Activated CD8-positive, alpha-beta T cell treated with anti-CD3 and anti-CD28 coated beads for 36 hours (primary cell): Measurements from ENCODE around the gene WNK4. TPM values are rescaled to one million over a fixed set of nuclear protein-coding genes. Genes with fewer than 3 reads are reported as not detected.

Experiments used
- ATAC-seq: fragments of 200-7000 bp; cut with Tn5 transposase; one replicate; pipeline ENCODE4 v1.10.0; 2021; ENCODE audit warnings: mild to moderate bottlenecking, moderate library complexity
- CTCF ChIA-PET: fragments of 350-600 bp; sonication (Branson Sonifier 250); formaldehyde crosslinking; loops from one replicate; lab custom pipeline; 2021; ENCODE audit warnings: antibody characterized with exemption; lab: Charles Lee
- POLR2A ChIA-PET: fragments of 350-600 bp; sonication (Branson Sonifier 250); formaldehyde crosslinking; loops from one replicate; lab custom pipeline; 2021; ENCODE audit warnings: antibody characterized with exemption; lab: Charles Lee
- DNase-seq: peaks from one replicate; pipeline ENCODE4 v3.0.0-alpha.2; 2020
- H3K27ac Mint-ChIP-seq: one replicate; pipeline ENCODE4 v1.8.0; 2021; ENCODE audit warnings: mild to moderate bottlenecking, mixed read lengths
- H3K27me3 Mint-ChIP-seq: one replicate; pipeline ENCODE4 v1.8.0; 2021; ENCODE audit warnings: mixed read lengths
- H3K36me3 Mint-ChIP-seq: one replicate; pipeline ENCODE4 v1.8.0; 2021; ENCODE audit warnings: low read depth, mixed read lengths
- H3K4me1 Mint-ChIP-seq: one replicate; pipeline ENCODE4 v1.8.0; 2021; ENCODE audit warnings: low read depth, mixed read lengths
- H3K4me3 Mint-ChIP-seq: one replicate; pipeline ENCODE4 v1.8.0; 2021; ENCODE audit warnings: mild to moderate bottlenecking, moderate library complexity, mixed read lengths
- H3K9me3 Mint-ChIP-seq: one replicate; pipeline ENCODE4 v1.8.0; 2021; ENCODE audit warnings: mixed read lengths
- CTCF ChIP-seq: fragments of 200-600 bp; IDR thresholded peaks from one replicate; pipeline ENCODE4 v1.8.0; 2022; ENCODE audit warnings: antibody characterized with exemption, mild to moderate bottlenecking
- intact Hi-C: fragments of 100-400 bp; cut with micrococcal nuclease; formaldehyde crosslinking; loops from one replicate; pipeline ENCODE4 v1.10.0; 2022
- total RNA-seq, 2 experiments: library from RNA; stranded (reverse); gene quantifications; one replicate each; pipeline ENCODE4 v1.2.3, GENCODE V29; 2021

Gene WNK4
- total RNA-seq, 2 experiments from 2014 or later = 0.65 to 0.72 TPM

- ATAC-seq = no peak
- TF ChIP-seq CTCF = no peak
- intact Hi-C loops = no loop called here
- H3K36me3 Mint-ChIP-seq = no peaks in the 10 kb centered on the region
- no peak overlapping the region for H3K4me3 Mint-ChIP-seq
- no peaks in the 10 kb centered on the region for H3K4me1 Mint-ChIP-seq
- no peaks in the 10 kb centered on the region for H3K9me3 Mint-ChIP-seq
- H3K27ac Mint-ChIP-seq = no peak overlapping the region
- CTCF ChIA-PET = interaction anchor here (2.4 to 5.3 kb wide), 2 partner anchors 15 to 19 kb away, joined by 13 to 36 read pairs; partner anchors contain the start of gene BECN1
- no peak for DNase-seq
- POLR2A ChIA-PET = interaction anchor here (0.6 to 1.4 kb wide), 2 partner anchors 31 to 52 kb away, joined by 3 read pairs; partner anchors contain the start of gene VPS25
- no peaks in the 10 kb centered on the region for H3K27me3 Mint-ChIP-seq
Measured at GRCh38 chr17:42804918-42805367, 24.5 kb downstream of the WNK4 start.

GRCh38 chr17:42806249-42806648 lies 25.8 kb downstream of the WNK4 start:
- no peak for DNase-seq
- POLR2A ChIA-PET = interaction anchor here (0.5 to 1.8 kb wide), 6 partner anchors 8 to 767 kb away, joined by 3 to 4 read pairs (median 3); no protein-coding TSS in a partner anchor
- H3K36me3 Mint-ChIP-seq = peaks cover 7% of the 10 kb centered on the region
- H3K27ac Mint-ChIP-seq = no peak overlapping the region
- H3K4me3 Mint-ChIP-seq = no peak overlapping the region
- no peaks in the 10 kb centered on the region for H3K4me1 Mint-ChIP-seq
- CTCF ChIA-PET = interaction anchor here (0.8 to 5.3 kb wide), 2 partner anchors 14 to 18 kb away, joined by 4 to 36 read pairs; partner anchors contain the start of gene BECN1
- intact Hi-C loops = no loop called here
- no peak for ATAC-seq
- no peaks in the 10 kb centered on the region for H3K27me3 Mint-ChIP-seq
- no peaks in the 10 kb centered on the region for H3K9me3 Mint-ChIP-seq
- no peak for TF ChIP-seq CTCF

GRCh38 chr17:42809250-42809649 lies 28.8 kb downstream of the WNK4 start:
- H3K4me1 Mint-ChIP-seq = no peaks in the 10 kb centered on the region
- H3K27ac Mint-ChIP-seq = no peak overlapping the region
- POLR2A ChIA-PET = interaction anchor here (0.6 to 1.5 kb wide), 2 partner anchors 156 to 169 kb away, joined by 3 read pairs; no protein-coding TSS in a partner anchor
- H3K4me3 Mint-ChIP-seq = no peak overlapping the region
- CTCF ChIA-PET = interaction anchor here (0.7 to 2.0 kb wide), 5 partner anchors 10 to 198 kb away, joined by 3 to 5 read pairs (median 3); no protein-coding TSS in a partner anchor
- no peaks in the 10 kb centered on the region for H3K9me3 Mint-ChIP-seq
- no peak for ATAC-seq
- intact Hi-C loops = no loop called here
- peaks cover 18% of the 10 kb centered on the region for H3K36me3 Mint-ChIP-seq
- H3K27me3 Mint-ChIP-seq = no peaks in the 10 kb centered on the region
- no peak for DNase-seq
- TF ChIP-seq CTCF = no peak

DNA sequence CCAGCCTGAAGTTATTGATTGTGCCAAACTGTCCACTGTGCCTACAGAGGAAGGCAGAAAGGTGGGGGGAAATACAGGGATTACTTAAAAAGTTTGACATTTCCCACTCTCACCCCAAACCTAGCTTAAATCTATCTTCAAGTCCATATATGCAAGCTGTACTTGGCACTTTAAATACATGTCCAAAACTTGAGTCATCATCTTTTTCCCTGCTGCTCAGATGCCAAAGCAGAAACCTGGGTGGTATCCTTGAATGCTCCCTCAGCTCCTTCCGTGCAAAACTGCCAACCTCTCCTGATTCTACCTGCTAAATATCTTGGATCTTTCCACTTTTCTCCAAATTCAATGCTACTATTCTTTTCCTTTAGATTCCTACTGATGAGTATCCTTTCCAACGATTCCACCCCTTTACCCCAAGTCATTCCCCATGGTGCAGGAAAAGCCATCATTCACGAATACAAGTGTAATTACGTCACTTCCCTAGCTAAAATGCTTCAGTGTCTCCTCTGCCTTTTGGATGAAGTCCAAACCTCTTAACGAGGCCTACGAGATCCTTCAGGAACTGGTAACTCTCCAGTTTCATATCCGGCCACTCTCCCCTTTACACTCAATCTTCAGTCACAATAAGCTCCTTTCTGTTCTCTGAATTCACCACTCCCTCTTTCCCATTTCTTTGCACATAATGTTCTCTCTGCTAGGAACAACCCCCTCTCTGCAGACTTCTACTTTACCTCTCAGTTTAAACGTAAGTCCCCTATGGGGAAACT lies 34.4 kb downstream of the WNK4 start:
- Mint-ChIP-seq H3K36me3 (peaks cover 49% of the 10 kb centered on the region), H3K27me3 (no peaks in the 10 kb centered on the region), H3K4me3 (no peak overlapping the region), H3K4me1 (peaks cover 4% of the 10 kb centered on the region), H3K27ac (no peak overlapping the region), H3K9me3 (no peaks in the 10 kb centered on the region)
- intact Hi-C loops = no loop called here
- POLR2A ChIA-PET = interaction anchor here (1.0 to 1.6 kb wide), 3 partner anchors 8 to 30 kb away, joined by 3 to 4 read pairs (median 4); partner anchors contain the start of genes CNTD1 and COA3
- DNase-seq = no peak
- ATAC-seq = no peak
- CTCF ChIA-PET = interaction anchor here (0.9 to 2.5 kb wide), 5 partner anchors 9 to 183 kb away, joined by 3 to 13 read pairs (median 5); partner anchors contain the start of genes BECN1 and RPL27
- no peak for TF ChIP-seq CTCF
